DMS 273 treated with DMSO at 0.1 percent for 48 hours (cell line): ENCODE measurements around the gene PPP1R7.
A peak's percentile ranks its signal among the peaks of the same experiment; 100 is the strongest.
"Not testable (repeated sequence)": the region's sequence is repeated elsewhere in the genome, so short reads cannot be mapped to it uniquely, and the experiment has no call there.

Source experiments
- DNase-seq: peaks from one replicate; lab custom pipeline; 2025; lab: John Stamatoyannopoulos, UW

PPP1R7 gene, protein sequence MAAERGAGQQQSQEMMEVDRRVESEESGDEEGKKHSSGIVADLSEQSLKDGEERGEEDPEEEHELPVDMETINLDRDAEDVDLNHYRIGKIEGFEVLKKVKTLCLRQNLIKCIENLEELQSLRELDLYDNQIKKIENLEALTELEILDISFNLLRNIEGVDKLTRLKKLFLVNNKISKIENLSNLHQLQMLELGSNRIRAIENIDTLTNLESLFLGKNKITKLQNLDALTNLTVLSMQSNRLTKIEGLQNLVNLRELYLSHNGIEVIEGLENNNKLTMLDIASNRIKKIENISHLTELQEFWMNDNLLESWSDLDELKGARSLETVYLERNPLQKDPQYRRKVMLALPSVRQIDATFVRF

DNA sequence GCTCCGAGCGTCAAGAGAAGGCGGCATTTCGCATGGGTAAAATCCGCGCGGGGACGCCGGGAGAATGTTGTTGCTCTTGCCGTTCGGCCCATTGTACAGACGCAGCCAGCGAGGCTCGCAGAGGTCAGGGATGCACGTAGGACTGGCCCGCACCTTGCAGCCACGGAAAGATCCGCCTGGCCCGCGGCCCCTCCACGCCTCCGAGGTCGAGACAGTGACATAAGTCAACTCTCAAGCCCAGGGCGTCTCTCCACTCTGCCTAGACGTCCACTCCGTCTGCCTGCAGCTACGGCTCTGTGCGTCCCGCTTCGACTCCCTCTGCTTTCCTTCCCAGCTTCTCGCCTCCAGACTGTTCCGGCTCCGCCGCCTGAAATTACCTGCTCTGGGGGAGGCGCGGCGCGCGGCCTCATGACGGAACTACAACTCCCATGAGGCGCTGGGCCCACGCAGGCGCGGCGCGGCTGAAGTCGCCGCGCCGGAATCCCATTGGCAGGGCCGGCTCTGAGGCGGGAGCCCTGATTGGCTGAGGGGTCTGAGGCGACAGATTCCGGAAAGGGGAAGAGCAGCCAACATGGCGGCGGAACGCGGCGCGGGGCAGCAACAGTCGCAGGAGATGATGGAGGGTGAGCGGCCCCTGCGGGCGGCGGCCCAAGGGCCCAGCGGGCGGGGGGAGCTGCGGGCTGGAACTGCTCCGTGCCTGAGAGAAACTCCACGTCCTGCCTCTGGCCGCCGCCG, at the start of gene PPP1R7:
Gene PPP1R7, plus strand, starts transcription at position 543 of the 735 bp plus-strand sequence. Its CDS starts 29 bp downstream, at position 572.
- peak; percentile 91 for DNase-seq

DNA sequence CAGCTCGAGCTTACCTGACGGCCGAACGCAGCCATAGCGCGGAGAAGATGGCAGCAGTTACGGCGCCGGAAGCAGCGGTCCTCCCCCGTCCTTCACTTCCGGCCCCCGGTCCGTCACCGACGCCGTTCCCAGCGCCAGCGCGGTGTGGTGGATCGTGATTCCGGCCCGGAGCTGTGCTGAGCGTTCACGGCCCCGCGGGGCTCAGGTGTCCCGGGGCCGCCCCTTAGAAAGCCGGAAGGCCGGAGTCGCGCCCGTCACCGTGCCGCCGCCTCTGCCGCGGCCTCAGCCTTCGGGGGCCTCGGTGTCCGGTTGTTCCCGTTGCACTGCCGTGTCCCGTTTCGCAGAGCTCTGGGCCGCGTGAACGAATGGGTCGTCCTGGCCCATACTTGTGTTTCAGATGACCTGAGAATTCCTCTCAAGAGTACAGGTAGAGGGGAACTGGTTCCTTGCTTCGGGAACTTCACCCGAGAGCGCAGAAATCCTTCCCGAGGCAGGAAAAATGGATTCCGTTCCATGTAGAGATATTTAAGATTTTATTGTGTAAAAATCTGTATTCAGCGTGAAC, 47.9 kb upstream of the PPP1R7 start, which contains the start of gene MTERF4:
Gene MTERF4, minus strand, starts transcription at position 49 of the 565 bp plus-strand sequence. Its CDS starts 14 bp downstream, at position 35.
- DNase-seq, result peak; percentile 61

DNA sequence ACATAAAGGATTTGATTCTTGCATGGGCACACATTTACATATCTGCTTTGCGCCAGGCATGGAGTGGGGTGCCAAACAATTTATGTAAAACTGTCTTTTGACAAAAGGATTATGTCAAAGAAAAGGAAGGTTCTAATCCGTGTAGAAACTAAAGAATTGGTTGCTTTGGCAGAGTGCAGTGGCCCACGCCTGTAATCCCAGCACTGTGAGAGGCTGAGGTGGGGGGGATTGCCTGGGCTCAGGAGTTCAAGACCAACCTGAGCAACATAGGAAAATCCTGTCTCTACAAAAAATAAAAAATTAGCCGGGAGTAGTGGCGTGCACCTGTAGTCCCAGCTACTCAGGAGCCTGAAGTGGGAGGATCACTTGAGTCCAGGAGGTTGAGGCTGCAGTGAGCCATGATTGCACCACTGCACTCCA, 47.1 kb upstream of the PPP1R7 start:
- DNase-seq, result no peak

- not testable (repeated sequence) for DNase-seq
These were observed 45.7 kb upstream of the PPP1R7 start for GRCh38 chr2:241104611-241105010.

GRCh38 chr2:241105641-241106040, 44.6 kb upstream of the PPP1R7 start:
- no peak for DNase-seq

- no peak for DNase-seq
These were observed 43.1 kb upstream of the PPP1R7 start for GRCh38 chr2:241107031-241107783.

DNA sequence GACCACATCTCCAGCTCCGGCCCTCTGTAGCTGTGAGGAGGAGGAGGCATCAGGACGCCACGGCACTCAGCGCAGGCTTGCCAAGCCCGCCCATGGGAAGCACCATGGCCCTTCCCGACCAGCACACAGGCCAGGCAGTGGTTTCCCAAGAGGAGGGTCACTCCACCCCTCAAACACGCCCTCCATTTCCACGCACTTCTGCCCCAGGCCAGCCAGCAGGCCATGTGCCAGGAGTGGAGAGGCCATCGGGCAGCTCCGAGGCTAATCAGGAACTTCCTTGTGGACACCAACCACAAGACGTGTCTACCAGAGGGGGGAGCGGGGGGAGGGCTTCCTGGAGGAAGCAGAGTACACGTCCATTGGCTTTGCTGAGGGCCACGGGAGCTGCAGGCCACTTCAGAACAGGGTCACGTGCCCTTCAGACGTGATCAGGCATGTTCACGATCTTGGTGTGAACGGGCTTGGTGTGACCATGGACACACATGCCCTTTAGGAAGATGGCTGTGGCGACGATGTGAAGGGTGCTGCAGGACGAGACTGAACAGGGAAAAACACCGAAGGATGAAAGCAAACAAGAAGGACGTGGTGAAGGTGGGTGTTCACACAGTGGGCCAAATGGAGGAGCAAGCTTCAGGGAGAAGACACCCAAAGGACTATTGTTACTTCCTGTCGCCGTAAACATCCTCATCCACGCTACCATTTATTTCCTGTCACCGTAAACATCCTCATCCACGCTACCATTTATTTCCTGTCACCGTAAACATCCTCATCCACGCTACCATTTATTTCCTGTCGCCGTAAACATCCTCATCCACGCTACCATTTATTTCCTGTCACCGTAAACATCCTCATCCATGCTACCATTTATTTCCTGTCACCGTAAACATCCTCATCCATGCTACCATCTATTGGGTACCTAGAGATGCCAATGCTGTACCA, 41.7 kb upstream of the PPP1R7 start:
- DNase-seq, result no peak

DNA sequence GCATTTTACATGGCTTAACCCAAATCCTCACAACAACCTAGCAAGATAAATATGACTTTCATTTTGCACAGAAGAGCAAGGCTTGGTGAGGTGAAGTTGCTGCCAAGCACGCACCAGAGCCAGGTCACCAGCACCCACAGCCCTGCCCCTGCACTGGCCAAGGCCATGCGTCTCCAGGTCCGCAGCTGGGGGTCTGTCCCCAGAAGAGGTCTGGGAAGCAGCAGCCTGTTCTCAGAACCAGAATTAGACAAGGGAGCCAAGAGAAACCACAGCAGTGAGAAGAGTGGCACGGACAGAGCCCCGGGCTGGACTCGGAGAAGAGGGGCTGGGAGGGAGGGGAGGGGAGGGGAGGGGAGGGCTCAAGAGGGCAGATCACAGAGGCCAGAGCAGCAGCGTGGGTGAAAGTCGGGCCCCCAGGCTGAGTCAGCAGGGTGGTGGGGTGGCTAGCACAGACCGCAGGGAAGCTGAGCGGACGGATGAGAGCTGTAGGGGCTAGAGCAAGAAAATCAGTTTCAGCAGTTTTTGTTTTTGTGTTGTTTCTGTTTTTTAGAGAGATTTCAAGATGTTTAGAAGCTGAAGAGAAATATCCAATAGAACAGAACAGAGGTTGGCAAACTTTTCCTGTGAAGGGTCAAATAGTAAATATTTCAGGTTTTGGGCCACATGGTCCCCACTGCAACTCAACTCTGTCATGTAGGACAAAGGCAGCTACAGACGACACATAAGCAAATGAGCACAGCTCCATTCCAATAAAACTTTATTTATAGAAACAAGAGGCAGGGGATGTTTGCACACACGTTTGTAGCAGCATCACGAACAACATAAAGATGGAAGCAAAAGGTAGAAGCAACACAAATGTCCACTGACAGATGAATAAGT, 40.8 kb upstream of the PPP1R7 start:
- no peak for DNase-seq

DNA sequence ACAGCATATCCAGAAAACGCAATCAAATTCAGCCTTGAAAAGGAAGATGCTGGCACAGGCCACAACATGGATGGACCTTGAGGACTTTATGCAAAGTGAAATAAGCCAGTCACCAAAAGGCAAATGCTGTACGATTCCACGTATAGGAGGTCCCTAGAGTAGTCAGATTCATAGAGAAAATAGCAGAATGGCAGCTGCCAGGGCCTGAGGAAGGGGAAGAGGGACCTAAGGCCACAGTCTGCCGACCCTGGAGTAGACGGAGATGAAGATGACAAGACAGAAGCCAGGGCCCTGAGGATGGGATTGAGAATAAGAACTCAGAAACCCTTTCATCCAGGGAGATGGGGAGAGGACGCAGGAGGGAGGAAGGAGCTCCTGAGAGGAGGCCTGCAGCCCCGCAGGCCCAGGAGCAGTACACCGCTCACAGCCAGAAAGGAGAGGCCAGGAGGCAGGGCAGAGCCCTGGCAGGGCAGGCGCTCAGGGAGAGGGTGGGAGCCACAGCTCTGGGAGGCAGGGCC, 40.1 kb upstream of the PPP1R7 start:
- DNase-seq, result no peak

- no peak for DNase-seq
These were observed 39.4 kb upstream of the PPP1R7 start for GRCh38 chr2:241110607-241111439.

- no peak for DNase-seq
These were observed 38.8 kb upstream of the PPP1R7 start for GRCh38 chr2:241111440-241111805.

DNA sequence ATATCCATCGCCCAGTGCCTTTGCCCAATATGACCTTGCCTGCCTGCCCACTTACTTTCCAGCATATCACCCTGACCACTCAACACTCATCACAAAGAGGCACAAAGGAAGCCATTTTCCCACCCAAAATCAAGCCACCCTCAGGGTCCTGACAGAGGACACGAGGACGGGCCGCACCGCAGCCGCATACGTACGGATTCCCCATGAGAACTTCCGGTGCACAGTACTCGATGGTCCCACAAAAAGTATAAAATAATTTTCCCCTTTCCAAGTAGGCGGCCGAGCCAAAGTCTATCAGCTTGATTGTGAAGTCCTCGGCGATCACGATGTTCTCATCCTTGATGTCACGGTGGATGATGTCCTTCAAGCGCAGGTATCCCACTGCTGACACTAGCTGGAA, 38.2 kb upstream of the PPP1R7 start:
- DNase-seq, result no peak

- no peak for DNase-seq
These were observed 37.7 kb upstream of the PPP1R7 start for GRCh38 chr2:241112592-241112991.

GRCh38 chr2:241114836-241115235, 35.4 kb upstream of the PPP1R7 start:
- no peak for DNase-seq

DNA sequence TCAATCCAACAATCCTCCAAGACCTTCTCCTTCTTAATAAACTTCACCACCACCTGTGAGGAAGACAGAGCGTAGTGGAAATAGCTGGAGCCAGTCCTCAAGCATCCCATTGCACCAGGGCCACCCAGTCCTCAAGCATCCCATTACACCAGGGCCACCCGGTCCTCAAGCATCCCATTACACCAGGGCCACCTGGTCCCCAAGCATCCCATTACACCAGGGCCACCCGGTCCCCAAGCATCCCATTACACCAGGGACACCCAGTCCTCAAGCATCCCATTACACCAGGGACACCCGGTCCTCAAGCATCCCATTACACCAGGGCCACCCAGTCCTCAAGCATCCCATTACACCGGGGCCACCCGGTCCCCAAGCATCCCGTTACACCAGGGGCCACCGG, 34.9 kb upstream of the PPP1R7 start:
- no peak for DNase-seq

GRCh38 chr2:241116606-241117560, 33.4 kb upstream of the PPP1R7 start:
- no peak for DNase-seq

DNA sequence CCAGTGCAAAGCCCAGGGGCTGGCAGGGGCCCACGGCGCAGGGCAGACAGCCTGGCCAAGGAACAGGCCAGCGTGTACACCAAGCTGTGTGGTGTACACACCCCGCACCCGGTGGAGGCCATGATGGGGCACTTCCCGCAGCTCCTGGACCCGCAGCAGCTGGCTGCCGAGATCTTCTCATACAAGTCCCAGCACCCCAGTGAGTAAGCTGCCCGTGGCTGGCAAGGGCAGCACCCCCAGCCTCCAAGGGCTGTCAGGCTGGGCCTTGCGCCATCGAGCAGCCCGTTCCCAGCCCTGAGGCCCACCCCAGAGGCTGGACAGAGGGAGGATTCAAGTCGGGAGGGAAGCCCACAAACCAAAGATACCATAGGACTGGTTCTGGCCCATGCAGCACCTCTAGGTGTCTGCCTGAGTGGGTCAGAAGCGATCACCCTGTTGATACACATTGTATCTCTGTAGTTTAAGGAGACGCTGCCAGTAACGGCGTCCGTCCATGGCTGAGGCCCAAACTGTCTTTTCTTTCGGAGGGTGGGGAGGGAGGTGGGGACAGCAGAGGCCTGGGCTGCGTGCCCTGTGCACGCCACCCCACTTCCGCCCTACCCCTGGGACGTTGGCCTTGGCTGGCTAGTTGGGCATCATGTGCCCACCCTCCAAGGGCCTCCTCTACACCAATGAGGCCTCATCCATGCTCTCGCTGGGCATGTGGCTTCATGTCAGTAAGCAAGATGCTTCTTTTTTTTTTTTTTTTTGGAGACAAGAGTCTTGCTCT, 31.3 kb upstream of the PPP1R7 start:
- no peak for DNase-seq
